Measurements from ENCODE around the gene POLE3. TPM values are rescaled to one million over a fixed set of nuclear protein-coding genes. Genes with fewer than 3 reads are reported as not detected.

POLE3 gene
- total and polyA plus RNA-seq, 2 donors (not counting 3 experiments of a cell fraction or from before 2014, with no cell fraction given) = 53.8 to 68.6 TPM

DNA sequence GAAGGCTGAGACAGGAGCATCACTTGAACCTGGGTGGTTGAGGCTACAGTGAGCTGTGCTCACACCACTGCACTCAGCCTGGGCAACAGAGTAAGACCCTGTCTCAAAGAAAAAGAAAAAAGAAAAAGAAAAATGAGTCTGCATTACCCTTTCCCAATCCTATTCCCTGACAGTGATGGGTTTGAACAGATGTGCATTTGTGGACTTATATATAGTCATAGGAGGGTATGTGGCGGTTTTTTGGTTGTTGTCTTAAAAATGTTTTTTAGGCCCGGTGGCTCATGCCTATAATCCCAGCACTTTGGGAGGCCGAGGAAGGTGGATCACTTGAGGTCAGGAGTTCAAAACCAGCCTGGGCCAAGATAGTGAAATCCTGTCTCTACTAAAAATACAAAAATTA is 47.1 kb downstream of the POLE3 start:
- H3K27me3 ChIP-seq (ENCODE audit: control insufficient read depth in 2 of 2, insufficient read depth in 2 of 2, low read length in 2 of 2) = peaks cover 4 to 7% of the 10 kb centered on the region in 2 experiments
- CTCF ChIA-PET = no interaction called here
- H3K4me1 ChIP-seq (ENCODE audit: control insufficient read depth, extremely low read depth, insufficient read depth, low read length) = no peaks in the 10 kb centered on the region
- no peaks in the 10 kb centered on the region for H3K9me1 ChIP-seq (replicated peaks; ENCODE audit: control insufficient read depth, extremely low read depth, insufficient read depth, low read length)
- intact Hi-C loops (cut with micrococcal nuclease) (no loop called here), dilution Hi-C loops (cut with MboI; ENCODE audit: extremely low pct_ligation_motif_present, low sequenced_read_pairs) (no loop called here)
- FAIRE-seq (no peak), DNase-seq (ENCODE audit: low read depth, low spot score) (no peak)
- no peak for TF ChIP-seq POLR2AphosphoS5 (IDR thresholded peaks at IDR 0.05; ENCODE audit: insufficient read depth, low read depth, low read length)
- TF ChIP-seq, protein P1, sequence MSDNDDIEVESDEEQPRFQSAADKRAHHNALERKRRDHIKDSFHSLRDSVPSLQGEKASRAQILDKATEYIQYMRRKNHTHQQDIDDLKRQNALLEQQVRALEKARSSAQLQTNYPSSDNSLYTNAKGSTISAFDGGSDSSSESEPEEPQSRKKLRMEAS (IDR thresholded peaks at IDR 0.05; ENCODE audit: insufficient read depth, insufficient read length) = no peak
- no peak for TF ChIP-seq MYC (IDR thresholded peaks at IDR 0.05; ENCODE audit: low read depth, low read length)
- no peak for TF ChIP-seq POLR2A (IDR thresholded peaks at IDR 0.05; ENCODE audit: low read depth, low read length)
- TF ChIP-seq JUN (IDR thresholded peaks at IDR 0.05; ENCODE audit: borderline replicate concordance, insufficient read depth, insufficient read length, low read depth) = no peak
- TF ChIP-seq EZH2 (IDR thresholded peaks at IDR 0.05; ENCODE audit: borderline replicate concordance, low read depth, low read length, severe bottlenecking) = no peak
- TF ChIP-seq FOS (IDR thresholded peaks at IDR 0.05; ENCODE audit: borderline replicate concordance, insufficient read depth, low read length) = no peak
- no peak for TF ChIP-seq GATA2 (IDR thresholded peaks at IDR 0.05; ENCODE audit: insufficient read depth, insufficient read length, low read depth, low read length)
- TF ChIP-seq, protein P2, sequence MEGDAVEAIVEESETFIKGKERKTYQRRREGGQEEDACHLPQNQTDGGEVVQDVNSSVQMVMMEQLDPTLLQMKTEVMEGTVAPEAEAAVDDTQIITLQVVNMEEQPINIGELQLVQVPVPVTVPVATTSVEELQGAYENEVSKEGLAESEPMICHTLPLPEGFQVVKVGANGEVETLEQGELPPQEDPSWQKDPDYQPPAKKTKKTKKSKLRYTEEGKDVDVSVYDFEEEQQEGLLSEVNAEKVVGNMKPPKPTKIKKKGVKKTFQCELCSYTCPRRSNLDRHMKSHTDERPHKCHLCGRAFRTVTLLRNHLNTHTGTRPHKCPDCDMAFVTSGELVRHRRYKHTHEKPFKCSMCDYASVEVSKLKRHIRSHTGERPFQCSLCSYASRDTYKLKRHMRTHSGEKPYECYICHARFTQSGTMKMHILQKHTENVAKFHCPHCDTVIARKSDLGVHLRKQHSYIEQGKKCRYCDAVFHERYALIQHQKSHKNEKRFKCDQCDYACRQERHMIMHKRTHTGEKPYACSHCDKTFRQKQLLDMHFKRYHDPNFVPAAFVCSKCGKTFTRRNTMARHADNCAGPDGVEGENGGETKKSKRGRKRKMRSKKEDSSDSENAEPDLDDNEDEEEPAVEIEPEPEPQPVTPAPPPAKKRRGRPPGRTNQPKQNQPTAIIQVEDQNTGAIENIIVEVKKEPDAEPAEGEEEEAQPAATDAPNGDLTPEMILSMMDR (IDR thresholded peaks at IDR 0.05; ENCODE audit: extremely low read depth in 1 of 2, insufficient read depth in 1 of 2, low read depth in 1 of 2, low read length in 2 of 2) = no peak
- POLR2A ChIA-PET = no interaction called here
- no peak overlapping the region for H3K4me3 ChIP-seq (replicated peaks in 1 of 3; ENCODE audit: insufficient read depth in 1 of 3, low read depth in 1 of 3, low read length in 3 of 3)
- no peaks in the 10 kb centered on the region for H3K9me3 ChIP-seq (replicated peaks; ENCODE audit: control insufficient read depth, insufficient read depth, low read length)
- H3K4me2 ChIP-seq (ENCODE audit: insufficient read depth, low read length) = no peak overlapping the region
- H3K79me2 ChIP-seq (ENCODE audit: control insufficient read depth, insufficient read depth, low read length) = no peaks in the 10 kb centered on the region
- H3K27ac ChIP-seq (ENCODE audit: insufficient read depth, low read depth, low read length) = no peak overlapping the region
- H4K20me1 ChIP-seq (replicated peaks; ENCODE audit: control insufficient read depth, extremely low read depth, insufficient read depth, low read length) = no peaks in the 10 kb centered on the region
- H2AFZ ChIP-seq (ENCODE audit: low read depth, low read length) = no peak overlapping the region
- no peak overlapping the region for H3K9ac ChIP-seq (replicated peaks; ENCODE audit: extremely low read depth, insufficient read depth, low read length)
- no peaks in the 10 kb centered on the region for H3K36me3 ChIP-seq (ENCODE audit: control insufficient read depth in 2 of 2, extremely low read depth in 1 of 2, insufficient read depth in 2 of 2, low read length in 2 of 2)
- BruUV-seq (replicated peaks) = no TSS peak
